Tibial nerve (tissue), 4 donors: ENCODE results near the gene FOXRED2. TPM values are rescaled to one million over a fixed set of nuclear protein-coding genes. Genes with fewer than 3 reads are reported as not detected.

Experiments used
- DNase-seq, 2 donors: peaks; one replicate each; pipeline ENCODE4 v3.0.0-alpha.2; 2019; ENCODE audit warnings: low spot score in 2 of 2
- H3K27ac ChIP-seq, 4 donors: fragments of 200-600 bp; sonication (generic) in 3 of 4; one replicate each; pipeline ENCODE4 v1.5.1; 2017 to 2019; ENCODE audit warnings: mild to moderate bottlenecking in 1 of 4
- H3K27me3 ChIP-seq, 2 donors: fragments of 200-600 bp; sonication (generic) in 1 of 2; one replicate each; pipeline versions ENCODE4 v1.5.1 to v1.6.0; 2017 to 2019
- H3K36me3 ChIP-seq, 3 donors: fragments of 200-600 bp; sonication (generic); one replicate each; pipeline ENCODE4 v1.5.1; 2018 to 2019
- H3K4me1 ChIP-seq, 4 donors: fragments of 200-600 bp; sonication (generic) in 3 of 4; one replicate each; pipeline ENCODE4 v1.5.1; 2017 to 2019
- H3K4me3 ChIP-seq, 4 donors: fragments of 200-600 bp; sonication (generic) in 3 of 4; one replicate each; pipeline ENCODE4 v1.5.1; 2017 to 2019; ENCODE audit warnings: mild to moderate bottlenecking in 1 of 4, moderate library complexity in 1 of 4
- H3K9me3 ChIP-seq, 4 donors: fragments of 200-600 bp; sonication (generic) in 3 of 4; one replicate each; pipeline ENCODE4 v1.5.1; 2017 to 2019
- CTCF ChIP-seq, 5 experiments: fragments of 200-600 bp in 3 of 5; fragments of 450-650 bp in 2 of 5; sonication (generic) in 3 of 5; IDR thresholded peaks; one replicate each; pipeline ENCODE4 v1.5.1; 2016 to 2019; ENCODE audit warnings: antibody characterized with exemption in 5 of 5, mild to moderate bottlenecking in 3 of 5, moderate library complexity in 2 of 5
- EP300 ChIP-seq, 2 donors: sonication (generic); formaldehyde crosslinking; IDR thresholded peaks; one replicate each; pipeline ENCODE4 v1.6.1; 2017; ENCODE audit warnings: antibody characterized with exemption in 2 of 2, mild to moderate bottlenecking in 1 of 2
- POLR2A ChIP-seq, 2 donors: fragments of 450-650 bp; IDR thresholded peaks; one replicate each; pipeline ENCODE4 v1.6.1; 2017; ENCODE audit warnings: antibody characterized with exemption in 2 of 2, mild to moderate bottlenecking in 2 of 2, moderate library complexity in 2 of 2
- WGBS, 2 donors: methylation state at CpG; one replicate each; pipeline ENCODE4 v1.1.5; 2018; 5-methylcytosine and 5-hydroxymethylcytosine counted together
- total RNA-seq, 4 donors: library from RNA; depleted of rRNA; stranded (reverse); fragments of >200 nt; gene quantifications; one replicate each; pipeline ENCODE4 v1.1.0, GENCODE V29; 2016

Gene FOXRED2
- total RNA-seq = 10 to 100 TPM in 3 of 4 donors, 1 to 10 TPM in 1; 3.1 to 13.7 (median 13.1) TPM

DNA sequence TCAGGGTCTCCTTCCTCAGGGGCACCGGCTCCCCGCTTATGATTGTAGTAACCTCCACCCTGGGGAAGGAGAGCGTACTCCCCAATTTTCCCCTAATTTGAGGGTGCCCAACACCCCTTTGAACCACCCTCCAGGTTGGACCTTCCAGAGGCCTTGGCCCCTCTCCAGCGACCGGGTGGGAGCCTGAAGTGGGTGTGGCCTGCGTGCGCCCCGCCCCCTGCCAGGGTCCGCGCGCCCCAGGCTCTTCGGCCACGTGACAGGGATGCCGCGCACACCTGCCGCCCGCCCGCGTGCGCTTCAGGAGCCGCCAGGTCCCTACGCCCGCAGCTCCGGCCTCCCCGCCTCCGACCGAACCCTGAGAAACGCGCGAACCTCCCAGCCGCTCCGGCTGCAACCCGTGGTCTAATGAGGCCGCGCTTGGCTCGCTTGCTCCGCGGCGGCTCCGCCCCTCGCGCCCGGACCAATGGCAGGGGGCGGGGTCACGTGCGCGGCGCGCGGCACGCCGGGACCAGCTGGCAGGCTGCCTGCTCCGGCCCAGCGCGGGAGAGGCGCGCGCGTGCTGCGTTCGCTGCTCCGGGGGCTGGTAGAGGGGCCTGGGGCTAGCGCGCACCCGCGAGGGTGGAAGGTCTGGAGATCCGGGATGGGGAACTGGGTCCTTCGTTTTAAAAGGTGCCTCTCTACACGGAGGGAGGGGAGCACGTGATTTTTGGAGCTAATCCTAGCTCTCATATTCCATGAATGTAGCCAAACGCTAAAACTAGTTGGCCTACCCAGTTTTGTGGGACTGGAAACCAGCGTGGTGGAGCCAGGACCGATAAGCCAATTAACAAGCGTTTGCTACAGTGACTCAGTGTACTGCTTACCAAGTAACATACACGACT lies at the start of gene FOXRED2:
TSS of gene FOXRED2 (minus strand) at position 404 of the 881 bp plus-strand sequence. CDS start 618 bp downstream, outside the sequence.
- Histone ChIP-seq H3K27ac (peak within 1 kb of the TSS; percentile 83 to 91 (median 88)), H3K4me1 (peaks cover 0 to 26% (median 10%) of the 10 kb centered on the region in 4 donors), H3K4me3 (peak within 1 kb of the TSS; percentile 47 to 73 (median 64)), H3K36me3 (peaks cover 2 to 51% (median 6%) of the 10 kb centered on the region in 3 donors), H3K9me3 (no peaks in the 10 kb centered on the region), H3K27me3 (no peaks in the 10 kb centered on the region)
- WGBS, 2 donors = 6 to 7% methylated on average over 55 to 66 of the region's 75 CpGs
- TF ChIP-seq CTCF (IDR thresholded peaks at IDR 0.05) (peak in 1 of 5 experiments; percentile 49), POLR2A (IDR thresholded peaks at IDR 0.05) (peak; percentile 80 to 90), EP300 (IDR thresholded peaks at IDR 0.05) (peak in 1 of 2 donors; percentile 85)
- peak; percentile 85 to 87 for DNase-seq

DNA sequence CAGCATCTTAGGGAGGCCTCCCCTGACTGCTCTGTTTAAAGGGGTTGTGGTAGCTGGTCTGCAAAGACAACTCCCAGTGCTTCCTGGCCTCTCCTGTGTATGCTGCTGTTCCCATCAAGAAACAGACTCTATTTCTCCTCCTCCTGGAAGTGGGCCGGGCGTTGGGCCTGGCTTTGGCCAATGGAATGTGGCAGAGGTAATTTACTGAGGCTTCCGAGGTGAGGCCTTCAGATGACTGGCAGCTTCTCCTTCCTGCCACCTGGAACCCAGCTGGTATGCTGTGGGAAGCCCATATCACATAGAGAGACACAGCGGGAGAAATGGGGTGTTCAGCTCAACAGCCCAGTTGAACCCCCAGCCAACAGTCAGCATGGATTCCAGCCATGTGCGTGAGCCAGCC lies 47.3 kb upstream of the FOXRED2 start:
- 47 to 55% methylated on average over 5 of the region's 5 CpGs for WGBS, 2 donors
- no peak for TF ChIP-seq CTCF (IDR thresholded peaks at IDR 0.05)
- no peak for TF ChIP-seq POLR2A (IDR thresholded peaks at IDR 0.05)
- TF ChIP-seq EP300 (IDR thresholded peaks at IDR 0.05) = no peak

GRCh38 chr22:36552289-36552688 lies 45.4 kb upstream of the FOXRED2 start:
- DNase-seq = no peak
- no peaks in the 10 kb centered on the region for H3K36me3 ChIP-seq
- no peak overlapping the region for H3K27ac ChIP-seq
- H3K4me3 ChIP-seq = no peak overlapping the region
- TF ChIP-seq POLR2A (IDR thresholded peaks at IDR 0.05) = no peak
- TF ChIP-seq CTCF (IDR thresholded peaks at IDR 0.05) = no peak
- no peak for TF ChIP-seq EP300 (IDR thresholded peaks at IDR 0.05)
- no peaks in the 10 kb centered on the region for H3K9me3 ChIP-seq
- H3K27me3 ChIP-seq = peaks cover 0 to 47% of the 10 kb centered on the region in 2 donors
- H3K4me1 ChIP-seq = no peaks in the 10 kb centered on the region
- 21 to 33% methylated on average over 1 of the region's 1 CpG for WGBS, 2 donors

More for the DNA sequence above, 47.3 kb upstream of the FOXRED2 start:
- Histone ChIP-seq H3K27me3 (peaks cover 0 to 36% of the 10 kb centered on the region in 2 donors), H3K9me3 (no peaks in the 10 kb centered on the region), H3K27ac (no peak overlapping the region), H3K36me3 (no peaks in the 10 kb centered on the region), H3K4me3 (no peak overlapping the region), H3K4me1 (no peaks in the 10 kb centered on the region)
- DNase-seq = no peak

DNA sequence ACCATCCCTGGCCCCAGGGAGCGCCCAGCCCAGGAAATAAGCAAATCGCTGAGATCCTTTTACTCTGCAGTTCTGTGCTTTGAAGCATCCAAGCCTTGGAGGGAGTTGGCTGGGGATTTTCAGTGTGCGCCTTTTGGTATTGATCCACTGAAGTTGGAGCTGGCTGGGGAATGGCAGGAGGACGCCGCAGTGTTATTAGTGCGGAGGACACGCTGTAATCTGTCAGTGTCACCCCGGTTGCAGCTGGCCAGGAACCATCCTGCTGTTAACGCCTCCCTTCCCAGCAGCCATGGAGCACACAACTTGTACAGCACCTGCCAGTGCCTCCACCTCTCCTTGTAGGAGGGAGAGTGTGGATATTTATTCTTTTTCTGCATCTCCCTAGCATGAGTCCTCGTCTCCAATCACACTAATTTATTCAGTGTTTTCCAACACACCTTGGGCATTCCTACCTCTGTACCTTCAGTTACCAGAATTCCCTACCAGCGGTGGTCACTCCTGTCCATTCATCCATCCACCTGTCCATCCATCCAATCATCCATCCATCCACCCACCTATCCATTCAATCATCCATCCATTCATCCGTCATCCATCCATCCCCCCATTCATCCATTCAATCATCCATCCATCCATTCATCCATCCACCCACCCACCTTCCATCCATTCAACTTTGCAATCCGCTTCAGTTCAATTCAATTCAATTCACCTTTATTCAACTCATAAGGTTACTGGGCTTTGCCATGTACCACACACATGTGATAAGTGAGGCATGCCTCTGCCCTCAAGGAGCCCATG lies 44.1 kb upstream of the FOXRED2 start:
- Histone ChIP-seq H3K9me3 (no peaks in the 10 kb centered on the region), H3K36me3 (no peaks in the 10 kb centered on the region), H3K27ac (no peak overlapping the region), H3K4me3 (no peak overlapping the region), H3K4me1 (no peaks in the 10 kb centered on the region), H3K27me3 (peaks cover 0 to 61% of the 10 kb centered on the region in 2 donors)
- WGBS, 2 donors = 58 to 67% methylated on average over 13 of the region's 13 CpGs
- no peak for TF ChIP-seq POLR2A (IDR thresholded peaks at IDR 0.05)
- TF ChIP-seq CTCF (IDR thresholded peaks at IDR 0.05) = no peak
- TF ChIP-seq EP300 (IDR thresholded peaks at IDR 0.05) = no peak
- DNase-seq = no peak
